Ramos (cell line): Measurements from ENCODE around the gene POLR1A.
"Not testable (repeated sequence)": the region's sequence is repeated elsewhere in the genome, so short reads cannot be mapped to it uniquely, and the experiment has no call there.

Experiments
- in situ Hi-C: fragments of 300-500 bp; cut with MboI; formaldehyde crosslinking; loops from one replicate; pipeline ENCODE4 v1.14.3; 2022; ENCODE audit warnings: low sequenced_read_pairs; ENCODE audit not compliant: unreplicated experiment

Gene POLR1A

GRCh38 chr2:86002375-86002774 is 103.3 kb downstream of the POLR1A start:
- in situ Hi-C loops, result no loop called here

- in situ Hi-C loops, result no loop called here
These were observed 104.4 kb downstream of the POLR1A start for GRCh38 chr2:86001326-86001725.

DNA sequence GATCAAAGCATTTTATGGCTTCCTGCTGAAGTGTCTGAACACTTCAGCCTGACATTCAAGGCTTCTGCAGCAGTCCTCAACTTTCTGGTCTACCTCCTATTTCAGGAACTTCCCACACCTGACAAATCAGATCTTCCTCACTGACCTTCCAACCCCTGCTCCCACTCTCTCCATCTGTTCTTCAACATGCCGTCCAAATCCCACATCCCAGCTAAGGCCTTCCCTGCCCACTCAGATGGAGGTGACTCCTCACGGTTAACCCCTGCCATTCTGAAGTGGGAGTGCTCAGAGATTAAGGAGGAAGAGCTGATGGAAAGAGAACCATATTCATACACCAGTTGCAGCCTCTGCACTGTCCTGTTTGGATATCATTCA is 104.8 kb downstream of the POLR1A start:
- in situ Hi-C loops, result no loop called here

GRCh38 chr2:86000131-86000937 is 105.4 kb downstream of the POLR1A start:
- in situ Hi-C loops, result no loop called here

DNA sequence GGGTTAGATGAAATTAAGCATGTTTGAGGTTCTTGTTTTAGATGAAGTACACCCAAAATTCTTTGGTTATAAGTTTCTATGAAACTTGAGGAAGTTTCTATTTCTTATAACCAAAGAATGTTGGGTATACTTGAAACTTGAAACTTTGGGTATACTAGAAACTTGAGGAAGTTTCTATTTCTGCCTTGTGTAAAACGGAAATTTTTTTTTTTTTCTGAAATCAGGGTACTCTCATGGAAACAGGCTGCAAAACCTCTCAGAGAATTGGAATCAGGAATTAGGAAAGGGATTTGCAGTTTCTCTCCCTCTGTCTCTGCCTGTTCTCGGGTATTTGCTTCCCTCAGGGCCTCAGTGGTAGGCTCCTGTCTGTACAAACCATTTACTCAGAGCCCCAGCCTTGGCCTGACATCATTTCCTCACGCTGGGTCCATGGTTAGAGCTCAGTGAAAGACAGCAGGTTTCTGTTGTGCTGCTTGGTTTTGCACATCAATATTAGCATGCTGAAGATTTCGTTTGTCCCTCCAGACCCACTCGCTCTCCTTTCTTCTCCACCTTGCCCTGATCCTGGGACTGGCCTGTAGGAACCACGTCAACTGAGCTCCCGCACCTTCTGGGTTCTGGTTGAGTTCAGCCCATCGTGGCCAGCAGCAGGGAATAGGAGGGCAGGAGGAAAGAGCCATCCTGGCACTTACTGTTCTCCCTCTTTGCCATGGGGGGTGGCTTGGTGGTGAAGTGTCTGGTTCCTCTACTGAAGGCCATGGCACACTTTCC is 106.4 kb downstream of the POLR1A start:
- in situ Hi-C loops, result no loop called here

- in situ Hi-C loops, result no loop called here
These were observed 107.4 kb downstream of the POLR1A start for GRCh38 chr2:85998071-85998991.

GRCh38 chr2:85997017-85997970 is 108.4 kb downstream of the POLR1A start:
- in situ Hi-C loops, result no loop called here

DNA sequence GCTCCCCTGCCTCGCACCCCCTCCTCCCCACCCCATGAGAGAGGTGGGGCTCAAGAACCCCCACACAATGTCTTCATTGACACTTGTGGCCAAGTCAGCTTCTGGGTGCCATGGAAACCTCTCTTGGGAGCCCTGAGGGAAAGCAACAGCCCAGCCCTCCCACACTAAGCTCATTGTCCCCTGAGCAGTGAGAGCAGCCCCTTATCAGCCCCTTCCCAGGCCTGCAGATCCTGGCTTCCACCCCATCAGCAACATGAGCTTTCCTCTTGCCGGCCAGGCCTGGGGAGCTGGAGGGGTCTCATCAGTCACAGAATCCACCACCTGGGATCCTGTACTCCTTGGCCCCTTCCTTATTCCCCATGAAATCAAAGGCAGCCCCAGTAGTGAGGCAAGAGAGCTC is 109.1 kb downstream of the POLR1A start:
- in situ Hi-C loops, result no loop called here

- in situ Hi-C loops, result no loop called here
These were observed 109.8 kb downstream of the POLR1A start for GRCh38 chr2:85995648-85996529.

DNA sequence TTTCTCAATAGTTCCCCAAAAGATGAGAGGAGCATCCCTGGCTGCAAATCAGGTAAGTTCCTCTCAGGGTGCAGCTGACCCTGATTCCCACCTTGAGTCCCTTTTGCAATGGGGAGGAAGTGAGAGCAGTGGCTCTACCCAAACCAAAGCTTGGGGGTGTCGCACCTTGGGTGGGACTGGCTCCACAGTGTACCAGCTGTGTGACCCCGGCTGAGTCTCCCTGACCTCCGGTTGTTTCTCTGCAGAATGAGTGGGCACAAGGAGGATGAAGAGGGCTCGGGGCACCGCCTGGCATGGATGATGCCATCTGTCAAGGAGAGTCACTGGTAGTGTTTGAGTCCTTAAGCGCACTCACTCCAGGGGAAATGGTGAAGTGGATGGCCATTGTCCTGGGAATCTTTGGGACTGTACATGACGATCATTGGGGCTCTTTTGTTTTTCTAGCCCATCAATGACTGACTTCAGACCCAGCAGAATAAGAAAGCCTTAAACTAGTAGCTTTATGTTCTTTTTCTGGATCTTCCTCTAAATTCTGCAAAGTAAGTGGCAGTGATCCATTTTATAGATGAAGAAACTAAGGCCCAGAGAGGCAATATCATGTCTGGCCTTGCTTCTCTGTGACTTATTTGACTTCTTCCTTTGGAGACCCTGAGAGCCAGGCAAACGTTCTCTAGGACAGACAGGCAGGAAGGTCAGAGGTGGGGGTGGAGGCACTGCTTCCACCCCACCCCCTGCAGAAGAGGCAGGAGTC is 110.6 kb downstream of the POLR1A start:
- in situ Hi-C loops, result no loop called here

DNA sequence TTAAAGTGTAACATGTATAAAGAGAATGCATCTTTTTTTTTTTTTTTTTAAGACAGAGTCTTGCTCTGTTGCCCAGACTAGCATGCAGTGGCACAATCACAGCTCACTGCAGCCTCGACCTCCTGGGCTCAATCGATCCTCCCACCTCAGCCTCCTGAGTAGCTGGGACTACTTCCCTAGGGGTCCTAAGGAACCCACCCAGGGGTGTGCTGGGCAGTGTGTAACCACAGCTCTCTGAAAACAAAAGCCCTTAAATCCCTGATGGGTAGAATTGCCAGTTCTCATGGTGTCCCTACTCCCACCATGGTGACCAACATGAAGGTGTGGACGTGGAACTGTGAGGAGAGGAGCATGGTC is 111.3 kb downstream of the POLR1A start:
- in situ Hi-C loops, result no loop called here

DNA sequence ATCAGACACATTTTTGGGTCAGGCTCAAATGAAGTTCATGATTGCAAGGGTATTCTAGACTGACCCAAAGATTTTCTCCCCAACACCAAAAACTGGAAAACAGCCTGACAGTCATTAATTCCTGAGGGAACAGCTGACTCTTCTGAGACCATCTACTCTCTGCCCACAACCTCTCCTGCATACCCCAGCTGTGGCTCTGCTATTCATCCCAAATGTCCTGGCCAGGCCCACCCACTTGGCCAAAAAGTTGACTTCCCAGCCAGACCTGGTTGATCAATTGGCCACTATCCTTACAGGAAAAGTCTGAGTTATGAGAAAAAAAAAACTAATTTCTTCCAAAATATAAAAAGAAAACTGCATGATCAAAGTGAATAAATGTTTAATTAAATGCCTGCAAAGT is 113.1 kb downstream of the POLR1A start:
- in situ Hi-C loops, result no loop called here

- in situ Hi-C loops, result not testable (repeated sequence)
These were observed 113.6 kb downstream of the POLR1A start for GRCh38 chr2:85992053-85992452.

GRCh38 chr2:85990084-85990483 is 115.6 kb downstream of the POLR1A start:
- in situ Hi-C loops, result no loop called here

DNA sequence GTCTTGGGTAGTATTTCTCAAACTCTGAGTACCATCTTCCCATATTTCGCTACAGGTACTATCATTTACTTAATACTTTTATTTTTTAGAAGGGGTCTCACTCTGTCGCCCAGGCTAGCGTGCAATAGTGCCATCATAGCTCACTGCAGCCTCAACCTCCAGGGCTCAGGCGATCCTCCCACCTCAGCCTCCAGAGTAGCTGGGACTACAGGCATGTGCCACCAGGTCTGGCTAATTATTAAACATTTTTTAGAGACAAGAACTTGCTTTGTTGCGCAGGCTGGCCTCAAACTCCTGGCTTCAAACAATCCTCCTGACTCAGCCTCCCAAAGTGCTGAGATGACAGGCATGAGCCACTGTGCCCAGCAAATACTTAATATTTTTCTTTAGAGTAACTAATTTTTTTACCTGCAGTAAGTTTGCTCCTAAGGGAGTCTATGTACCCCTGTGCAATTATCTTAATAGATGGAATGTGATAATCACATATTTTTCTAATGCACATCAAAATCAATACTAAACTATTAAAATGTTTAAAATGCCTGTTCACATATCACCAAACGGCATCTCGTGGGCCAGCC is 116.3 kb downstream of the POLR1A start:
- in situ Hi-C loops, result no loop called here

DNA sequence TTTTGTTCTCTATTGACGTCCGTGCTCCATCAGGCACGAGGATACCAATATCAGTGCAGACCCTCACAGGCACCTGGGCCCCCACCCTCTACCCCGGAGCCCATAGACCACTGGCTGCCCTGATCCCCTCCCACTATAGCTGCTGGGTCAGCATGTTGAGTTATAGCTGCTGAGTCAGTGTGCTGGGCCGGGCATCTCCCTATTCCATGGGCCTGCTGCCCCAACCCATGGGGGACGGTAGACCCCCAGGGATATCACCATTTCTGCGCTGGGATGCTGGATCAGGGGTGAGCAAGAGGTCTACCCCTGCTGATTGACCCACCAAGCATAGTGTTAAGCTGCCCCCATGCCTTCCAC is 116.8 kb downstream of the POLR1A start:
- in situ Hi-C loops, result no loop called here

- in situ Hi-C loops, result no loop called here
These were observed 117.3 kb downstream of the POLR1A start for GRCh38 chr2:85988175-85988913.
